ENCODE results near the gene MXD4.

GRCh38 chr4:2265113-2266110 is 3.5 kb upstream of the MXD4 start:
- no peak for TF ChIP-seq EZH2 (optimal IDR thresholded peaks at IDR 0.05; ENCODE audit: low read depth, low read length)
- no peak for TF ChIP-seq CTCF (IDR thresholded peaks at IDR 0.05; ENCODE audit: low read length)
- no peak for TF ChIP-seq EZH2phosphoT487 (IDR thresholded peaks at IDR 0.05; ENCODE audit: low read length)

Measured in MM.1S (cell line).